IMR-90 (cell line): ENCODE measurements around the gene PNMA8C.
A peak's percentile ranks its signal among the peaks of the same experiment; 100 is the strongest.

Source experiments
- CEBPB ChIP-seq: IDR thresholded peaks from 2 replicates; pipeline ENCODE4 v1.6.1; 2012; ENCODE audit warnings: low read depth, low read length, improper control_type of control experiment
- CTCF ChIP-seq: conservative IDR thresholded peaks from 2 replicates; pipeline ENCODE4 v1.5.1; 2012; ENCODE audit warnings: mild to moderate bottlenecking, low read depth, low read length, improper control_type of control experiment
- FOS ChIP-seq: fragments of 150-350 bp; IDR thresholded peaks from 2 replicates; pipeline ENCODE4 v1.6.1; 2016; ENCODE audit warnings: low read depth, low read length
- MXI1 ChIP-seq: IDR thresholded peaks from 2 replicates; pipeline ENCODE4 v1.6.1; 2012; ENCODE audit warnings: low read depth, mild to moderate bottlenecking, low read length, moderate library complexity, borderline replicate concordance
- POLR2A ChIP-seq: IDR thresholded peaks from 2 replicates; pipeline ENCODE4 v1.6.1; 2012; ENCODE audit warnings: mild to moderate bottlenecking, low read depth, low read length
- RAD21 ChIP-seq: IDR thresholded peaks from 2 replicates; pipeline ENCODE4 v1.6.1; 2012; ENCODE audit warnings: low read length, improper control_type of control experiment
- RCOR1 ChIP-seq: IDR thresholded peaks from 2 replicates; pipeline ENCODE4 v1.6.1; 2012; ENCODE audit warnings: mild to moderate bottlenecking, low read length, improper control_type of control experiment; ENCODE audit not compliant: insufficient replicate concordance
- RFX5 ChIP-seq: IDR thresholded peaks from 2 replicates; pipeline ENCODE4 v1.8.0; 2012; ENCODE audit warnings: low read depth, mild to moderate bottlenecking, low read length, moderate library complexity
- SMC3 ChIP-seq: fragments of 150-350 bp; IDR thresholded peaks from 2 replicates; pipeline ENCODE4 v1.6.1; 2016; ENCODE audit warnings: low read depth, mild to moderate bottlenecking, antibody characterized with exemption, low read length, moderate library complexity

DNA sequence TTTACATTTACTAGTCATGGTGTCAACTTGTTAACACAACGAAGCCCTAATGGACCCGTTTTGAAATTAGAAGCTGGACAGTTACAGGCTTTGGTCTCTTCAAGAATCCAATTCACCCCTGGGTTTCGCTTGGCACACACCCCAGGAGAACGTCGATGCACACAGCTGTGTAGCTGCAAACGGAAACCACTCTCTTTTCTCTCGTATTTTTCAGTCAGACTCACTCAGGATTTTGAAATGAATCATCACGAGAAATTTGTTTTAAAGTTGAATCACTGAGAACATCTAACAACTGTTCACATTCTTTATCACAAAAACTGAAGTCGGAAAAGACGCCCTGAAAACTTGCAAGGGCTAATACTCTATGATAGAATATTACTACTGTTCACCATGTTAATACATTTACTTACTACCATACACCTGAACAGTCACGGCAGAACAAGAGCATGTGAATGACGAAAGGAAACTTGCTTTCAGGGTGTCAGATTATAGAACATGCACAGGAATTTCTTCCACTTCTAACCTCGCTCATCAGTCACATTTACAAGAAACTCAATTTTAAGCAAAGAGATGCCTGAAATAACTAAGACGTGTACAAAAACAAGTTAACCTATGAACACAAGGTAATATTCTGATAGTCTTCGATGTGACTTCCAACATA, 37.9 kb upstream of the PNMA8C start:
- TF ChIP-seq CTCF (no peak), RFX5 (no peak), POLR2A (no peak), FOS (peak; percentile 50; the same call in 1 of the 2 replicates), SMC3 (no peak), RAD21 (no peak), CEBPB (no peak), MXI1 (no peak), RCOR1 (no peak)
